MV-4-11 (cell line): ENCODE measurements around the gene TGFBR2.

Source experiments
- DNase-seq: peaks from one replicate; lab custom pipeline; 2025; lab: John Stamatoyannopoulos, UW

TGFBR2 gene

DNA sequence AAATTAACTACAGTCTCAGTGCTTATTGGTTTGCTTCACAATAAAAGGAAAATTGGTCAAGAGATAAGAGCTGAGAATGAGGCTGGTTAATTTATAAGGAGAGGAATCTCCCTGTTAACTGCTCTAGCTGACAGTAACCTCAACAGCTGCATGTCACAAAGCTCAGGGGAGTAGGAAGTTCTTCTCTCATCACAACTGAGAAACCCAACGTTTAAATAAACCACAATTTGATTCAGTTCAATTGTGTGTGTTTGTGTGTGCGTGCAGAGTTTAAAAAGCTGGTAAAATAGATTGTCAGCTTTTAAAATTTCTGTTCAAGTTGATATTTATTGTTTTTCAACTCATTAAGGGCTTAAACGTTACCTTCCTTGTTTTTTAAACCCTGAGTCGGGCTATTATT lies 3.5 kb upstream of the TGFBR2 start:
- peak; percentile 82 for DNase-seq

DNA sequence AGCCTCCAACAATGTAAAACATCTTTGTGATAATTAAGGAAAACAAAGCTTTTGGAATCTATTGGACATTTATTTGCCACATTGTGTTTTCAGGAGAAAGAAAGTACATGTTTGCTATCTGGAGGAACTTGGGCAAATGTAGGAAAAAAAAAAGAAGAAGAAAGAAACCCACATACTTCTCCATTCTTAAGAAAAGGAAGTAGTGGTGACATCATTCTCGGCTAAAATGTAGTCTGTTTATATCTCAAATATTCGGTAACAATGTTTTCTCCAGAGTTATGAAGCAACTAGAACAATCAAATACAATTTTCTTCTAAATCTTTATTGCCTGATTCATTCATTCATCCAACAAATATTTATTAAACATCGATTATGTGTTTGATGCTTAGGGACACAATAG lies 2.3 kb upstream of the TGFBR2 start:
- peak; percentile 93 for DNase-seq

DNA sequence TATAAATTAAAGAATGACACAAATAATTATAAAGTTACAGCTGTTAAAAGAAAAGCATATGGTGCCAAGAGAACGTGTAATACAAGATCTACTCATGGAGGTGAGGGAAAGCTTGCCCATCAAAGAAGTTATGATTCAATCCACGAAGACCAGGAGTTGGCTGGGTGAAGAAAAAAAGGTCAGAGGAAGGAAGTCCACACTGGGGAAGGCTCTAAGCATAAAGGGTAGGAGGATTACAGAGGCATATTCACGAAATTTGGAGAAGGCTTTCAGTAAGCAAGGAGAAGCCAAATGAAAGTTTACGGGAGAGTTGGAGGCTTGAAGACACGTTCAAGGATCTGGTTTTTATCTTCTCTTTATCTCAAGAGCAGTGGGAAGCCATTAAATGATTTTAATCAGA lies 1.8 kb upstream of the TGFBR2 start:
- DNase-seq, result peak; percentile 56

DNA sequence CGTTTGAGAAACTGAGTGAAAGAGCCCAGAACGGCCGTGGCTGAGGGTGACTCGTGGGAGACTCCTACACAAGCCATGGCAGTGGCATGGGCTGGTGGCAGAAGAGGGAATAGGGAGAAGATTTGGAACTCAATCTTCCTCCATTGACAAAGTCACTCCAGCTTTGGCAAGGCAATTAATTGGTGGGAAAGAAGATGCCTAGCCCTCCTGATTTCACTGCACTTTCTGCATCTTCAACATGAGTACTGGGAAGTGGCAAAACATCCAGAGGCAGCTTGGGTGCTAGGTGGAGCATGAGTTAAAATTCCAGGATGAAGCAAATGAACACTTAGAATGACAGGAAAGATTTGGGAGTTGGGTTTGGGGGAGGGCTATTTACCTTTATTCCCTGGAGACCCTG lies 1.4 kb upstream of the TGFBR2 start:
- no peak for DNase-seq

DNA sequence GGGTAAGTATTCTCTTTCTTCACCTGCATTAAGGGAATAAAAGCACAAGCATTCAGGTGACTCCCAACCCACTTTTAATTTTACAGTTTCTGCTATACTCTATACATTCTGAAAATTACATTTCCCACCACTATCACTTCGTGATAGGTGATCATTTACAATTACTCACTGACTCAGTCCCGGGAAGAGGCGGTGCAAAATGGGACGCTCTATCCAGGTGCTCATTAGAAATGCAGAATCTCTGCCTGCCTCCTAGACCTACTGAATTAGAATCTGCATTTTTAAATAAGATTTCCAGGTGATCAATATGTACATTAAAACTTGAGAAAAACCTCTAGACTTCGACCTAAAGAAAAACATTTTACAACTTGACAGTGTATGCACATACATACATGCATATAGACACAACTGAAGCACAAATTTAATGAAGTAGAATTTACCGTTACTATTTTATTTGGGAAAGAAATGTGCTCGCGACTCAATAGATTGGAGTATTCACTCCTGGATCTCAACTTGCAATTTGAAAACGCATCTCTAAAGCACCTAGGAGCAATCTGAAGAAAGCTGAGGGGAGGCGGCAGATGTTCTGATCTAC lies 598 bp upstream of the TGFBR2 start:
- DNase-seq, result no peak

DNA sequence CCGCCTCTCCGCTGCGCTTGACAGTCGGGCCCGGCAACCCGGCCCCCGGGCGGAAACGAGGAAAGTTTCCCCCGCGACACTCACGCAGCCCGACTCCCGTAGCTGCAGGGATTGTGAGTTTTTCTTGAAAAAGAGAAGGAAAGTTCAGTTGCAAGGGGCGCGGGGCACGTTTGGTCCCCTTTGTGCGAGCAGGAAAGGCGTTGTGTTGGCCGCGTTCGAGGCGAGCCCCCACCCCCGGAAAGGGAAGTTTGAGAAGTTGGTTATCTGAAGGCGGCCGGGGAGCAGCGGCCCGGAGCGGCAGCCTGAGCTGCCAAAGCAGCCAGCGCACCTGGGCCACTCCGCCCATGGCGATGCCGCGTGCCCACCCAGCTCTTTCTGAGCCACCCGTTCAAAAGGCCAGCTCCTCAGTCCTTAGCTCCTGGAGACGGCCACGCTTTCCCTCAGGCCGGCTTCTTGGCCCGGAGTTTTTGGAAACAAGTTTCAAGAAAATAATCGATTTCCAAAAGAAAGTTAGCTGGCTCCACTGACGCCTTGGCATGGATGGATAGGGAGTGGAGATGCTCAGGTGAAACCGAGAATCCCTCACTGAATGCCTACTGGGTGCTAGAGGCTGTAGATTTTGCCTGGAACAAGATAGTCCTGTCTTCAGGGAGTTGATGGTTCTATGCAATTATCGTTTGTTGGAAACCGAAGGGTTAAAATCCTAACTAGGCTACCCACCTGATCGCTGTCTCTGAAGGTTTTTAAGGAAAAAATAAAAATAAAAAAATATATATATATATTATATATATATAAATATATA lies 832 bp downstream of the TGFBR2 start:
- peak; percentile 43 for DNase-seq

DNA sequence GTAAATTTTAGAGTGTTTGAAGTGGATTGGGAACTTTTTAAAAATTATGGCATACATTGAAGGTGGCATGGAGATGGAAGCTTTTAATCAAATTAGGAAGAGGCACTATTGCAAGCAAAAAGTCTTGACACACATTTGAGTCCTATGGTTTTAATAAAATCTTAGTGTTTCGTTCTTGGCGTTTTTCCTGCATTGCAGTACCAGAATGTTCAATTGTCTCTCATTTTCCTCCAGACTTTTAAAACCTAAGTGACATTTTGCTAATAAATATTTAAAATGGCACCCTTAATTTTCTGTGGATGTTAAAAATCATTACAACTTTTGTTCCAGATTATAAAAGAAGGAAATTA lies 2.2 kb downstream of the TGFBR2 start:
- no peak for DNase-seq

DNA sequence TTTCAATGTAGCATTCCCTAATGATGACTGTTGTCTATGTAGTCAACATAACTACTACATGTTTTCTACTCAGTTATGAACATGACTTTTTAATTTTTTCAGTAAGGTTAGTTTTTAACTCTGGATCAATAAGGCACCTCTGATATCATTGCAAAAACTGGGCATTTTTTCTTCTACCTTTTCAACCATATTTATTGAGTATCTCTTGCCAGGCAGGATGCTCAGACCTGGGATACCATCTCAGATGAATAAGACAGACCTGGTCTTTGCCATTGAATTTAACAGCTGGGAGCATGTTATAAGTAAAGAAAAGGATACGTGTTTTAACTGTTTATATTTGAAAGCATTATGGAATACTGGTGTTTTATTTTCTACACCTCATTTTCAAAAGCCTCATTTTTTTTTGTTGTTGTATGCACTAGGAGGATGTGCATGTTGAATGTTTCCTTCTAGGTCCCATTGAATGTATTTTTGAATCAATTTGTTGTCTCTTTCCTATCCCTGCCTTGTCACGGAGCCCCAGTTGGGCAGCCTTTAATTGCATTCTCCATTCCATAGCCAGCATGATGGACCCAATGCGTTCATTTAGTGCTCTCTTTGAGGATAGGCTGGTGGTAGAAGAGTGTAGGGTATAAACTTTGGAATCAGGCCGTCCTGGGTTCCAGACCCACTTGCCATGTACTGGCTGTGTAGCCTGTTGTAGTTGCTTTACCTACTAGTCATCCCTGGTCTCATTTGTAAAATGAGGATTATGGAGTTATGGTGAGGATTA lies 3.7 kb downstream of the TGFBR2 start:
- no peak for DNase-seq

DNA sequence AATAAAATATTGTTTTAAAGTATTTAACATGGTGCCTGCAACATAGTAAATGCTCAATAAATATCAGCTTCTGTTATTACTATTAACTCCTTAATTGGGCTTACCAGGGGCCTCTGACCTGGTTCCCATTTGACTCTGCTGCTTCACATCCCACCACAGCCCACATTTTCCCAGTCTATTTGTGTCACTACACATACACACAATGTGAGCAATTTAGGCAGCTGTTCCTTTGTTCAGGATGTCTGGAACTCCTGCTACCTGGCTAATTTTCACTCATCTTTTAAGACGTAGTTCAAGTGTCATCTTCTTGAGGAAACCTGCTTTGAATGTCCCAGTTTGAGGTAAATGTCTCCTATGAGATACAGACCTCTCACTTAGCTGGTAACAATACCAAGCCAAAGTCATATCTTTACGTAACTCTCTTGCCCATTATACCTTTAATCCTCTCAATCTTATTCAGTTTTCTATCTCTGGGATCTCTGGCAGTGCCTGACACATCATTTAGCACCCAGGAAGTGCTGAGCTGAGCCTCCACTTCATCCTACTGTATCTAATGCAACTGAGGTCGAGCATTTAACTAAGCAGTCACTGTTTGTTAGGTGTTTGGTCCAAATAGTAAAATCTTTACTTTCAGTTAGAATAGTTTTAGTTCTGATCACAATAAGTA lies 4.4 kb downstream of the TGFBR2 start:
- no peak for DNase-seq

DNA sequence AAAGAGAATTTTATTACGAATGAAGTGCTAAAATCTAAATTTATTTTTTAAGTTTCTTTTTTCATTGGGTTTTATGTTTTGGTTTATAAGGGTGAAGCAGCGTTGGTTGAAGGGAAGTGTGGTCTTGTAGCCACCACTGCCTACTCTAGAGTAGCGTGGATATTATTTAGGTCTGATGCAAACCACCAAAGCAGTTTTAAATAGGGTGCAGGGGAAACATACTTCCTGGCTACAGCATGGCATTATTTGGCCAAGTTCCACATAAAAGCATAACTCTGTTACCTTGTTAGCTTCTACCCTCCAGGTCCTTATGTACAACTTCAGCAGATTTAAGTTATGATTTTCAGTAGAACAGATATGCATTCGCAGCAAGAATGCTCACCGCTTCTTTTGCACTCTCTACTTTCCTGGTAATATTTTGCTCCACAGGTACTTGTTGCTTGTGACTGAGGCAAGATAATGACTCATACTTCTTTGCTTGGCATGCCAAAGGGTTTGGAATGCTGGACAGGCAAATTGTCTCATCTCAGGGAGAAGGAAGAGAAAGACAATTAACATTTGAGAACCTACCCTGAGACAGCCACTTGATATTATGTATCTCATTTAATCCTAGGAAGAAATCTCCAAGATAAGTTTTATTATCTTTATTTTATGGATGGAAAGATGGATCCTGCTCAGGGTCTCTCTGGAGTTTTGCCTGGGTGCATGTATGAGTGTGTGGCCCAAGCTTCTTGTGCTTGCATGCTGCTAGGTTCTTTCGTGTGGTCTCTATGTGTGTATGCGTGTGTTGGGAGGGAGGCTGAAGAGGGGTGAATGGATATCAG lies 5.4 kb downstream of the TGFBR2 start:
- peak; percentile 38 for DNase-seq

DNA sequence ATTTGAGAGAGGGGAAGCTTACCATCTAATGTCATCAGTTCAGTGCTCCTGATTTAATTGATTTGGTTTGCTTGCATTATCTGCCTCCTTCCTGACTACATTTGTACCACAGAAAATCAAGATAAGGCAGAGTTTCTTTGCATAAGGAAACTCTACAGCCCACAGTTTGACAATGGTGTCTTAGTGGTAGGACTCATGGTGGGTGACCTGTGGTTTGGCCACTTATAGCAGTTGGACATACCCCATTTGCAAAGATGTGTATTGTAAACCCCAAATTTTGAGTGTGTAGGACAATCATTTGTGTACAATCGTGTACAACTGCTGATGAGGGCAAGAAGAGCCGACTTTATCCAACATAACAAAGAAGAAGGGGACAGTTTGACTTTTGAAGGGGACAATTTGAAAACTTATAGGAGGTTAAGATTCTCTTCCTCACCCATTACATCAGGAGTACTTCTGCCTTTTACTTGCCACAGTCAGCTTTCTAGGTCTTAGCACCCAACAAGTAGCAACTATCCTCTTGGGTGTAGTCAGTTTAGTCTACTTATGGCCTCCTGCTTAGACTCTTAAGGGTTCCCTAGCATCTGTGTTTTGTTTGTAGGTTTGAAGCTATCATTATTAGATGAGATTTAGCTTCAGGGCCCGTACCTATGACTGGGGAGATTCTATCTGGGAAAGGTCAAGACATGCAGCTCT lies 6.2 kb downstream of the TGFBR2 start:
- DNase-seq, result peak; percentile 55

DNA sequence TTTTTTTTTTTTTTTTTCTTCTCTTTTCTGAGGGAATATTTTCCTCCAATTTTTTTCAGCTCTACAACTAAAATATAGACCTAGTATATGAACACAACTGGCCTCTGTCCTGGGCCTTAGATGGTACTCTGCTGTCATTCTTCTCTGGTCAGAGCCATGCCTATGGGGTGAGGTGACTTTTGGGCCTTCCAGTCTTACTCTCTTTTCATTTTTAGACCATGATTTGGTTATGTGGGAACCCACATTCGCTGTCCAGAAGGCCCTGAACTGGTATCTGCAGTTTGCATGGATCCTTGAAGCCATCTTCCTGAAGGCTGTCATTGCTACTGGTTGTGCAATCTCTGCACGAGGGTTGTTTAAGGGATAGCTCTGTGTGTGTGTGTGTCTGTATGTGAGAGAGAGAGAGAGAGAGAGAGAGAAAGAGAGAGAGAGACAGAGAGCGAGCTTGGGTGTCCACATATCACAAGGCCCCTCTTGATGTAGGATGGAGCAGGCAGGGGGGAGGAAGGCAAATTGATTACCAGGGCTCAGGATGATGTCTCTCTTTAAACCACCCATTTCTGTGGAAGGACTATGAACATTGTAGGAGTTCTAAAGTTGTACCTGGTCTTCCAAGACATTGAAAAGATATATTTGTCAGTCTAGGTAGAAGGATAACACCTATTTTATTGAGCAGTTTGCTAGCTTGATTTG lies 6.9 kb downstream of the TGFBR2 start:
- peak; percentile 75 for DNase-seq

DNA sequence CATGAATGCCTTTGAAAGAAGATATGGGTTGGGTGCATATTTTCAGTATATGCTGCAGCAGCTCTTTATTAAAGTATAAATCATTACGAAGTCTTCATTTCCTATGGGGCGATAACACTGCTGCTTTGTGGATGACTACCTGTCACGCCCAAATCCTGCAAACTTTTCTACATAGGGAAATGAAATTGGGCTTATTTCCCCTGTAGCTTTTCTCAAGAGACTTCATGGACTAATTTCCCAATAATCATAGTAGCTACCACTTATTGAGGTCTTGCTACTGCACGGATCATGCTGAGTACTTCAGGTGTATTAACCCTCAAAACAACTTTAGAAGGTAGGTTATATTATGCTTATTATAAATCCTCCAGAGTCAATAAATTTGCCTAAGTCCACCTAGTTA lies 8.0 kb downstream of the TGFBR2 start:
- DNase-seq, result no peak

DNA sequence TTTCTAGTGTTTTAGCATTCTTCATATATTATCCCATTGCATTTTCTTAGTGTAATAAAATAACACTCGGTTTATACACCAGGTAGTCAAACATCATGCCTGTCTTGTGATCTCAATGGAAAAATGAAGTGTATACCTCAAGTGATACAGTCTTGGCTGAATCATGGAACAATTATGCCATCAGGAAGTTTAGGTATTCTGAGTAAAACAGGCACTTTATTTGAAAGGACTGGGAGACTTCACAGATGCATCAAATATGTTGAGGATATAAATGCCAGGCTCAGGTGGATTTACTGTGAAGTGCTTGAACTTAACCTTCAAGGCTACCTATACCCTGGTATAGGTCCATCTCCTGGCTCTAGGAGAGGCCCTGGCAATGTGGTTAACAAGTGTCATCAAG lies 8.5 kb downstream of the TGFBR2 start:
- no peak for DNase-seq

DNA sequence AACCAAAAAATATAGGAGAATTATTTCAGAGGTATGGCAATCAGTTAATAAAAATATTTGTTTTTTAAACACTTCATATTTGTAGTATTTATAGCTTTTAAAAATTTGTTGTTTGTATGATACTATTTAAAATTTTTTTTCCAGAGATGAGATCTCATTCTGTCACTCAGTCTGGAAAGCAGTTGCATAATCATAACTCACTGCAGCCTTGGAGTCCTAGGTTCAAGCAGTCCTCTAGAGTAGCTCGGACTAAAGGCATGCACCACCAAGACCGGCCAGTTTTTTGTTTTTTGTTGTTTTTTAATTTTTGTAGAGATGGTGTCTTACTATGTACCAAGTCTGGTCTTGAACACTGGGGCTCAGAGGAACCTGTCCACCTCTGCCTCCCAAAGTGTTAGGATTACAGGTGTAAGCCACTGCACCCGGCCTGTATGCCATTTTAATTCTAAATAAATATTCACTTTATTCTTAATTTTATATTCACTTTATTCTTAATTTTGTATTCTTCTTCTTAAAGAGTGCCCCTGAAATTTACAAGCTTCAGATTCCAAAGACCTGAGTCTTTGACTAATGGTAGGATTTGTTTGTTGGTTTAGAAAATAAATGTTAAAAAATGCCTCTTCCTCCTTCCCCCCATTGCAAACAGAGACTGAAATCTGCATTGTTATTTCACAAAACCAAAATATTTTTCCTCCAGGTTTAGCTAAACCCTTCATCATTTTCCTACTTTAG lies 9.4 kb downstream of the TGFBR2 start:
- DNase-seq, result no peak

DNA sequence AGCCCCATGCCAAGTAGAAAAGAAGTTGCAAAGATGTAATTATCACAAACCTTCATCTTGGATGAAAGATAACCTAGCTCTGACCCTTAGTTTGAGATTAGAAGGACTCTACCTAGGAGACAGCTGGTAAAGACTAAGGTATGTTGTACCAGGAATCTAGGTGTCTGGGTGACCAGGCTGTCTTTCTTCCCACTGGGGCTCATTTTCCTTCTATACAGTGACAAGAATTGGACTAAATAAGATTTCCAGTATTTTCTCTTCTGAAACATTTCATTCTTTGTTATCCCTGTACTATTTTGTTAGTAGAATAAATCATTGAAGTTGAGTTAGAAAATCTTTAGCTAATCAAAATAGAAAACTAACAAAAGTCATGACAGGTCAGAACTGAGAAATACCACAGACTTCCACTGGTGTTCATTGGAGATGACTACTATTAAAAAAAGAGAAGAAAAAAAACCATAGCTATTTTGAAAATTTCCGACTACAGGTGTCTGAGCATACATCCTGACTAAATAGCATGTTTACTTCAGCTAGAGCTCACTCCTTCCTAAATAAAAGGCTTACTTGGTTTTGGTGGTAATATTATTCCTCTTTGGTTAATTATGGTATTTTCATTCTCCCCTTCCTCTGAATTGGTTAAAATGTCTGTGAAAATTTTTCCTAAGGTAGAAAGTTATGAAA lies 10.1 kb downstream of the TGFBR2 start:
- DNase-seq, result no peak

DNA sequence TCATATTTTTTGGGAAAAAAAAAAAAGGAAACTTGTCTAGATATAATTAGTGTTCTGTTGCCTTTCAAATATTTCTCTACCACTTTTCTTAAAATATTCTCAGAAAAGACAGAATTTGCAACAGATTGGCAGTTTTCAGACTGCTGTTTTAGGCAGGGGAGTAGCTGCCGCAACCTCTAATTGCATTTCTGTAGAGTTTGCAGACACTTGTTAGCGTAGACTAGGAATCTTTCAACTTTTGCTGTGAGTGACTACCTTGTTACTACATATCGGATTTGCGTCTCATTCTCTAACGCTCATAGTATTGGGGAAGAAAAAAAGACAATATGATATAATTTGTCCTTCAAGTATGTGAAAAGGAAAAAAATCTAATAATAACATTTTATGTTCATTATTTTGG lies 10.7 kb downstream of the TGFBR2 start:
- no peak for DNase-seq

DNA sequence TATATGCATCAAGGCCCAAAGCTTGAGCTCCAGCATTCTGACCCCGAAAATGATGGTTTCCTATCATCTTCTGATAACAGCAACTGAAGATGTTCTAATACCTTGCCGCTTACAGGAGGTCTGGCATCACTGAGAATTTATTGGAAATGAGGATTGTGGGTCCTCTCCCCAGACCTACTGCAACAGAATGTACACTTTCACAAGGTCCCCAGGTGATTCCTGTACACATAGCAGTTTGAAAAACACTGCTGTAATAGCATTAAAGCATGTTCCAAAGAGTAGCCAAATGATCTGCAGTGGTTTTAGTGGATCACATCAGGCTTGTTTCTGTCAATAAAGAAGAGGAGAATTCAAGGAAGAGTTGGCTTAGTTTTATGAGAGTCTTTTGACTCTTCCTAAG lies 11.3 kb downstream of the TGFBR2 start:
- no peak for DNase-seq

DNA sequence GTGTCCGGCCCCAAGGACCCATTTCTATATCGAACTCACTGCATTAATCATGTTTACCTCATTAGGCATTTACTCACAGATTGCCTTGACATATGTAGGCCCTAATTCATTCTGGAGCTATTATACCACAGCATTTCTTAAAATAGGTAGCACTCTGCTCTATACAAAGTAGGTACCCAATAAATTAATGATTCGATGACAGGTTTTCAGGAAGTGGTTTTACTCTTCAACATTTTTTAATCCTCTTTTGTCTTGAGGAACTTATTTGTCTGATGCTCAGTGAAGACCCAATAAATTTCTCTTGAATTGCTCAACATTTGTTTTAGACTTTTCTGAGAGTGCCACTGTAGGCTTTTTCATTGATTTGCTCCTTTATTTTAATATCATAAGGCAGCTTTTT lies 12.1 kb downstream of the TGFBR2 start:
- peak; percentile 74 for DNase-seq
